GM18508 (cell line): ENCODE data around the gene DNAJC27.
A peak's percentile ranks its signal among the peaks of the same experiment; 100 is the strongest.

Experiments used
- ATAC-seq: cut with Tn5 transposase; IDR thresholded peaks from one replicate; pipeline ENCODE4 v1.9.1; 2021; ENCODE audit warnings: moderate number of reproducible peaks; ENCODE audit not compliant: insufficient read depth, unreplicated experiment

DNAJC27 gene

DNA sequence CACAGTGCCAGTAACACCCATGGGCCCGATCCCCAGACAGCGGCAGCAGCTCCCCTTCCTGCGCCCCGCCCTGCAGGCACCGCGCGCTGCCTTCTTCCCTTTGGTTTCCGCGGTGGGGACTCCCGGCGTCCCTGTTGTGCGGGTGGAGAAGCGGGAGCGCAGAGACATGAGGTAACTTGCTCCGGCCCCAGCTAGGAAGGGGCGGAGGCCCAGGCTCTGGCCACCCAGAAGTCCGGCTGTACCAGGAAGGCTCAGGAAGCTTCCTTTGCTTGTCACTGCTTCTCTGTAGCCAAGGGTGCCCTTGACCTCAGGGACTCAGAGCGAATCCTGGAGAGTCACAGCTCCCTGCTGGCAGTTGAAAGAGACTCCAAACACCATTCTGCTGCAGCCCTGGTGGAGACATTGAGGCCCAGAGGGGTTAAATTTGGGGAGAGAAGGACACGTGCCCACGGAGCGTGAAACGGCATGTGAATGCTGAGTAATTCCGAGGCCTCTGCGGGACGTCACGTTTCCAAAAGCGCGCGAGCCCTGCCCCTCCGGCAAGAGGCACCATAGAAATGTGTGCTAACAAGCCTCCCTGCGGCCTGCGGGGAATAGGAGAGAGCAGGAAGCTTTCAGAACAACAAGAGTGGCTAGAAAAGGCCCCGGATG lies 45.0 kb downstream of the DNAJC27 start:
- no peak for ATAC-seq

DNA sequence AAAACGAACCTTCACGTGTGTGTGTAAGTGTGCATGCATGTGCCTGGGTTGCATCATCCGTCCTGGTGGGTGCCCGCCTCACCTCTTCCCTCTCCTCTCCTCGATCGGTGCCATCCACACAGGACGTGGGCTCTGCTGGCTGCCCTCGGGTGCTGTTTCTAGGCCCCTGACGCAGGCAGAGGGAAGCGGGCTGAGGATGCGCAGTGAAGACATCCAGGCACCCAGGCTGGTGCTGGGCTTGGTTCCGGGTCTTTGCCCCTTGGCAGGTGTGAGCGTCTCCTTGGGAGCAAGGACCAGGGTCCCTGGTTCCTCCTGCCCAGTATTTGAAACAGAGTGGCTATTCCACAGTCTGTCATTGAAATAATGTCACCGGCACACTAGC lies 45.5 kb downstream of the DNAJC27 start:
- ATAC-seq = no peak

DNA sequence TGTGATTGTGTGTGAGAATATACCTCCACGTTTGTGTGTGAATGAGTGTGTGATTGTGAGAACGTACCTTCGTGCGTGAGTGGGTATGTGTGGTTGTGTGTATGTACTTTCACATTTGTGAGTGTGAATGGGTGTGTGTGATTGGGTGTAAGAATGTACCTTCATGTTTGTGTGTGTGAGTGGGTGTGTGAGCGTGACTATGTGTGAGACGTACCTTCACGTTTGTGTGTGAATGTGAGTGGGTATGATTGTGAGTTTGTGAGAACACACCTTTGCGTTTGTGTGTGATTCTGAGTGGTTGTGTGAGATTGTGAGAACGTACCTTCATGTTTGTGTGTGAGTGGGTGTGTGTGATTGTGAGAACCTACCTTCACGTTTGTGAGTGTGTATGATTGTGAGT lies 45.9 kb downstream of the DNAJC27 start:
- no peak for ATAC-seq

DNA sequence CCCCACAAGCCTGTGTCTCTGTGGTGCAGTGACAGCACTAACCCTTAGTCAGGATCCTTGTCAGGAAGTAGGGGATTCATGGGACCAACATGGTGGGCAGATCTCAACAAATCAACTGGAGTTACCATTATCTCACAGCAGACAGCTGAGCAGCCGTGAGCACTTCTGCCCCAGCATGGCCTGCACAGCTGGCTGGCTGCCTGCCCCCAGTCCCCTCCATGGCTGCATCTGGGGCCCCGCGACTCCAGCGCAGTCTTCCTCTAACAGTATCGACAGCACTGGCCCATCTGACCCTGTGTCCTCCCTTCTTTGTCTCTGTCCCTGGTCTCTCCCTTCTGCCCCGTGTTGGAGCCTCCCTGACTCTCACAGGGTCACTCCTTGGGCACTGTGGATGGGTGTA lies 47.0 kb downstream of the DNAJC27 start:
- no peak for ATAC-seq

DNA sequence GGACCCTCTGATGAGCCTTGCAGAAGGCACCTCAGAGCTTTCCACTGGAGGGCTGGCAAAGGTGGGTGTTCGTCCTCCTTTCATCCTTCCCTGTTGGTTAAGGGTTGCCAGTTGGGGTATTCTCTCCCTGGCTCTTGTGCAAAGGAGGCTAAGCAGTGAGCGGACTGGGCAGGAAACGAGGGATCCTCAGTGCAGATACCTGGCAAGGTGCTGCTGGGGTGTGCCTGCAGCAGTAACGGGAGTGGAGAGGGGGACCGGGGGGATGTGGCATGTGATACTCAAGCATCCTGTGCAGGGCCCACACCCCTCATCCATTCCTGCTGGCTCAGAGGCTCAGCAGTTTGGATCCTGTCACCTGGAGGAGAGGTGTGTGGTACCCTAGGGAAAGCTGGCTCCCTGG lies 47.5 kb downstream of the DNAJC27 start:
- ATAC-seq = no peak

DNA sequence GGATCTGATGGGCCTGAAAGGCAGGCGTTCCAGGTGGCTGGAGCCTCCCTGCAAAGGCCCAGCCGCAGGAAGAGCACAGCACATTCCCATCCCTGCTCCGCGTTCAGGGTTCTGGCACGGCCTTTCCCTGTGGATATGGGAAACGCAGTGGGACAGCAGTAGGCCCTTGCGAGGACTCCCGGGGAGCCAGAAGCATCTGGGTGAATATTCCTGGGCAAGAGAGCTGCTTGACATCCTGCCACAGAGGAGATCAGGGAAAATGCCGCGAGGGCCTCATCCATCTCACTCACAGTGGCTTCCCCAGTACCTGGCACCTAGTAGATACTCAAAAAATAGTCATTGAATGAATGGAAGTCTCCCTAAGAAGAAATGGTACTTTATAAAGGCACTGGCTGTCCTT lies 48.6 kb downstream of the DNAJC27 start:
- ATAC-seq = no peak

DNA sequence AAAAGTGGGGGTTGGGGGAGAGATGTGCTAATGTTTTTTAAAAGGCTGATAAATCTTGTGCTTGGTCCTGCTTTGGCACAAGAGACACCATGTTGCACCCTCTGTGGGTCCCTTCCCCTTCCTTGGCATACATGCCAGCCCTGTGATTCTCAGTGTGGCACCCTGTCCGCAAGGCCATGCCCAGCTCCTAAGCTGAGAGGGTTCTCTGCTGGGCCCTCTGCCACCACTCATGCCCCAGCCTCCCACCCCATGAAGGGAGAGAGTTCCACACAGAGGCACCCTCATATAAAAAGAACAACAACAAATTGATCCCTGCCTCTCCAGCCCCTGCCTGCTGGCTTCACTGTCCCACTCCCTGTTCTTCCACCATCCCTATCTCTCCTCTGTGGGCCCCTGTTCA lies 49.2 kb downstream of the DNAJC27 start:
- no peak for ATAC-seq

DNA sequence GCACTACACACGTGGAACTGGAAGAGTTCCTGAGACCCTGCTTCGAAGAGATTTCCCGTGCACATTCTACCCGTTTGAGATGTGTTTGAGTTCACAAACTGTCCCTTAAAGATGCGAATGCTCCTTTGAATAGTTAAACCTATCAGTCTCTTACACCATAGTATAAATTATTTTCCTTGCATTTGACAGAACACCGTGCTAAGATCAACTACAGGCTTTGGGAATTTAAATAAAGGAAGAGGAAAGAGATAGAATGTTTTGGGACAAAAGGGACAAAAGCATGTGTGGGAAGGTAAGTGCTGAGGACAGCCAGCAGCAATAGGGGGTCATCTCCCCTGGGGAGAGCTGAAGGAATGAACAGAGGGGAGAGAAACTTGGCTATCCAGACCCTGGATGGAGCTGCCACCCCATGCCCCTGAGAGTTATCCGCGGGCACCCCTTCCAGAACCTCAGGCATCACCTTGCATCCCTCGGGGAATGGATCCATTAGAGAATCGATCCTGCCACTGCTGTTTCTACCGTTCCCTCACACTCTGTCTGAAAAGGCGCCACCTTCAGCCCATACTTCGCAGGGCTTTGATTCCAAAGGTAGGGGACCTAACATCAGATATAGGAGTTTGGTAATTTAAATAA lies 50.8 kb downstream of the DNAJC27 start:
- ATAC-seq = no peak

DNA sequence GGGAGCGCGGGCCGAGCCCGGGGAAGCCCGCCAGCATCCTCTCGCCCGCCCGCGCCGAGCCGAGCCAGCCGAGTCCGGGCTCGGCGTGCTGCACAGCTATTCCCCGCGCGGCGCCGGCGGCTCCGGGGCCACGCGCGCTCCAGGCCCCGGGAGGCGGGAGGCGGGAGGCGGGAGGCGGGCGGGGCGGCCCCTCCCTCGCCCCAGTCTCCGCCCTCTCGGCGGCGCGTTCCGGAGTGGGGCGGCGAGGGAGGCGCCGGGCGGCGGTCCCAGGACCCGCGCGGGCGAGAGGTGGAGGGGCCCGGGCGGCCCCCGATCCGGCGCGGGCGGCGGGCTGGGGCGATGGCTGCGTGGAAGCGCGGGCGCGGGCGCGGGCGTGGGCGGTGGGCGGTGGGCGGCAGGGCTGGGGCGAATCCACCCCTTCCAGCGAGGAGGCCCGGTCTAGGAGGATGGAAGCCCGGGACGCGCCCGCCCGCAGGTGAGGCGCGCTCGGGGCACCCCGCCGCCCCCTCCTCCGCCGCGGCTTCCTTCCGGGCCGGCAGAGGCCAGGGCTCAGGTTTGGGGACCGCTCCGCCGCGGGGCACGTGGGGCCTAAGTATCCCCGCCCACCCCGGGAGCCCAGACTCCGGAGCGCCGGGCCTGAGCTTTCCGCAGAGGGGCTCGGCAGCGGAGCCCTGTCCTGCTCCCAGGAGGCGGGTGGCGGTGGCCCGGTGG lies 51.5 kb downstream of the DNAJC27 start, which contains the start of gene ADCY3:
Gene ADCY3, minus strand, starts transcription at position 140 of the 711 bp plus-strand sequence. CDS start 1,250 bp downstream, outside the sequence.
- no peak for ATAC-seq

DNA sequence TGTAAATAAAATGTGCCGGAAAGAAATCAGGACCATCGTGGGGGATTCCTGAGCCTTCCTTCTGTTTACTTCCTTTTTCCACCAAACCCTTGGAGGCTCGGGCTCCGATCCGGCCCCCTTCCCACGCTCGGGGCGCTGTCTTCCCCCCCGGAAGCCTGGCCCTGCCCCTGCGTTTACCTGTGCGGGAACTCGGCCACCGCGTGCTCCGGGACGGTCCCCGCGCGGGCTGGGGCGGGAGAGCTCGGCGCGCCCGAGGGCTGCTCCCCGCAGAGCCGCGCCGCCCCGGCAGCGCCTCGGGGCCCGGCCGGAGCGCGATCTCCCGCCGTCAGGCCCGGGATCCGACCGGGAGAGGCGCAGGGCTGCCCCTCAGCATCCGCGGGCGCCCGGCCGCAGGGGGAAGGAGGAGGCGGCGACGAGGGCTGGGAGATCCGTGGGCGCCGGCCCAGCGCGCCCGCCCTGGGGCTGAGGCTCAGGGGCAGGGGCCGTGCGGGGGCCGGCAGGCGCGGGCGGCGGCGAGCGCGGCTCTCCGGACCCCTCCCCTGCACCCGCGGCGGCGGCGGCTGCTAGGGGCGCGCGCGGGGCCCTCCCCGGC lies 52.2 kb downstream of the DNAJC27 start:
- ATAC-seq = no peak

DNA sequence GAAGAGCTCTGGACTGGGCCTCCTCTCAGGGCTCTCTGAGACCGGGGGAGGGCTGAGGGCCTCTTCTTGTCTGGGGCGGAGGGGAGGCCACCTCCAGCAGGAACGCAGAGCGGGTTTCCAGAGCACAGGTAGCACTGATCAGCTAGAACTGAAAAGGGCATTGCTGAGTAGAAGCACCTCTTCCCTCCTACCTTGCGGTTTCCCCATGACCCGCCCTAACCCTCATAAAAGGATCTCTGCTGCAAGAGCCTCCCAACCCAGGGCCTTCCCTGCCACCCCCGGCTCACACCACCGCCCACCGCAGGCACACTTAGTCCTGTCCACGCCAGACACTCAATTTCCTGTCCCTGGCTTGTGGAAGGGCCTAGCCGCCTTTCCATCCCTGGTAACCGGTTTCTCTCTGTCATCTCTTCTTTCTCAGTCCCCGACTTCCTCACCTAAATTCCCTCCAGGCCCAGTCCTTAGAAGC lies 52.7 kb downstream of the DNAJC27 start:
- no peak for ATAC-seq

DNA sequence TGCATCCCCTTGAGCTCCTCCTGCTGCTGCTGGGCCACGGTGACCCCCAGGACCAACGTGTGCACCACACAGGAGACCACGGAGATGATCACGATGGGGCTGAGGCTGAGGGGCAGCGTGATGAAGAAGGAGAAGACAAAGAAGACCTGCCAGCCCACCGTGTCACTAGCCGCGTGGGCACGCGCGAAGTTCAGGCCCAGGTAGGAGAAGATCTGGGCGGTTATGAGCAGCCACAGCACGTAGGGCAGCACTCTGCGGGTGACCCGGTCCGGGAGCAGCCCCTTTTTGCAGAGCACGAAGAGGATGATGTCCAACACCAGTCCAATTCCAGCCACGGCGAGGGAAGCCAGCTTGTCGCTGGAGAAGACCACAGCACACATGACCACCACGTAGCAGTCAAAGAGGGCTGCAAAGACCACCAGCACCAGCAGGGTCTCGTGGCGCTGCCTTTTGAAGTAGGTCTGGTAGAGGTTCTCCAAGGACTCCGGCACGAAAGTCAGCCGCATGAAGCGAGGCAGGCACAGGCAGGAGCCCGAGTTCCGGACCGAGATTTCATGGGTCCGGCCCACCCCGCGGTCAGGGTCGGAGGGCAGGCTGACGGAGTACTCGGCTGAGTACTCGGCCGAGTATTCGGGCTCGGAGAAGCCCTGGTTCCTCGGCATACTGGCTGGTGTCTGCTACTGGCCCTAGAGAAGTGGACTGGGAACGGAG lies 53.3 kb downstream of the DNAJC27 start:
- ATAC-seq = no peak

DNA sequence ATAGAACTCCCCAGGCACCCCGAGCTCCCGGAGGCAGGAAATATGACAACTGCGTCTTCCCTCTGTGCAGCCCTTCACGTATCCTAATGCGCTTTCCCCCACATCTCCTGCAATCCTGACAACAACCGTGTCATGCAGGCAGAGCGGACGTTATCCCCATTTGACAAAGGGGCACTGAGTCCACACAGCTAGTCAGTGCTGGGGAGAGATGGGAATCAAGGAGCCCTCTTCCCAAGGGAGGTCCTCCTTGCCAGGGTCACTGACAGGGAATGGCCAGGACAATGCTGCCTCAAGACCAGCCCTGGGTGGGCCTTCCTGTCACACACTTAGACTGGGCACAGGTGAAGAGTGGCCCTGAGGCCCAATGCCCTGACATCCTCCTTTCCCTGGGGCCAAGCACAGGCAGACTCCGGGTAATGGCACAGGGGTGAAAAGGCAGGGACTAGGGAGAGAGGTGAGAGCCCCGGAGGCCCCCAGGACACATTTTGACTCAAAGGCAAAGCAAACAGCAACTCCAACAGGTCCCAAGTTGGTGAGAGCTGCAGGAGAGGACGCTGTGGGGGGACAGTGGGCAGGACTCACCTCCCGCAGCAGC lies 53.9 kb downstream of the DNAJC27 start:
- ATAC-seq = no peak

DNA sequence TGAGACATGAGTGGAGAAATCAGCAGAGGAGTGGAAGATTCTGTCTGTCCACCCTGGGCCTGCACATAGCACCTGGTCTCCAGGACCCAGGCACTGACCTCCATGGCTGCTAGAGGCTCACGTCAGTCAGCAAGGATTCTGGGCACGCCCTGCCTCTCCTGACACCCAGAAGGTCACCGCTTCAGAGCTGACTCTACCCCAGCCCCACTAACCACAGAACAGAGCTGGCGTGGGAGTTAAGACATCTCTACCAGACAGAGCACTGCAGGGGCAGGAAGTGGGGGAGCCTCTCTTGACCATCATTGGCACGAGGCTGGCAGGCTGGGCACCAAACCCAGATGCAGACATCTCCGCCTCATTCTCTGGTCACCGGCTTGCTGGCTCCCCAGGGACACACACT lies 54.7 kb downstream of the DNAJC27 start:
- peak; percentile 46 for ATAC-seq

DNA sequence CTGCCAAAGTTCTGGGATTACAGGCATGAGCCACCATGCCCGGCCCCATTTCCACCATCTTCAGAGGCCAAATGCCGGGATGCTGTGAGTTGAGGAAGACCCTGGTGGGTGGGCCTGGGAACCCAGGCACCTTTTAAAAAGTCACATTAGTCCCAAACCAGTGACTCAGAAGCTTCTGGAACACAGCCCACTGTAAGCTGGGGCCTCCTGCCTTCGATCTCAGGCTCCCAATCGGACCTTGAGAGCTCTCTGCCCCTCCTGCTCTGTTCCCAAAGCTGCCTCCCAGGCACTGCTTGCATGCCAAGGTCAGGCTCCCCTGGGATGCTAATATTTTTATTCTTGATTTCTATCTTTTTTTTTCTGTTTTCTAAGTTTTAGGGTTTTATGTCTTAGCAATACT lies 56.0 kb downstream of the DNAJC27 start:
- ATAC-seq = no peak

DNA sequence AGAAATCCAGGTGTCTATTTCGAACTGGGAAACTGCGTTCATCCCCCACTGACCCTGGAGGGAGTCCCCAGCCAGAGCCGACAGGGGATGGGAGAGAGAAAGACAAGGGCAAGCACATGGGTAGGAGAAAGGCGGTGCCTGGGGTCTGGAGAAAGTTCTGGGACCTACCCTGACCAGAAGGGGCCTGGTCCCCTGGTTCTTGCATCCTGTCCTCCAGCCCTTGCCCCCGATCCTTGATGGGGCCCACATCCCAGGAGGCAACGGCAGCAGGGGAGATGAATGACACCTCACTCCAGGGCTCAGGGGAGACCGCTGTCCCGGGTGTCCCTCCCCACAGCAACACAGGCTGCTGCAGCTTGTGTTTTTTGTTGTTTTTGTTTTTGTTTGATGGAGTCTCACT lies 56.6 kb downstream of the DNAJC27 start:
- ATAC-seq = no peak

DNA sequence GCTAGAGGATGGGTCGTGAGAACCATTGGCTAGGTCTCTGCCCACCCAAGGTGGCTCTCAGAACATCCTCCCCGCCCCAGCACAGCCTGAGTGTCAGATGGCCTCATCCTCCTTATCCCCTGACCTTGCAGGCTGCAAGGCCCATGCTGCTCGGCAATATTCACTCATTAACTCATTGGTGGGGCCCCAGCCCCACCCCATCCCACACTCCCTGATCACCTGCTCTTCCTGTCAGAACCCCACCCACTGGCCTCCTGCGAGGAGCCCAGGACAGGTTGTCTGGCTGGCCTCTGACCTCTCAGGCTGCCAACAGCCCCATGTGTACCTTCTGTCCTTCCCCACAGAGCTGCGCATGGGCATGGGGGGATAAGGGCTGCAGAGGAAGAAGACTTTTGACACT lies 57.0 kb downstream of the DNAJC27 start:
- no peak for ATAC-seq

DNA sequence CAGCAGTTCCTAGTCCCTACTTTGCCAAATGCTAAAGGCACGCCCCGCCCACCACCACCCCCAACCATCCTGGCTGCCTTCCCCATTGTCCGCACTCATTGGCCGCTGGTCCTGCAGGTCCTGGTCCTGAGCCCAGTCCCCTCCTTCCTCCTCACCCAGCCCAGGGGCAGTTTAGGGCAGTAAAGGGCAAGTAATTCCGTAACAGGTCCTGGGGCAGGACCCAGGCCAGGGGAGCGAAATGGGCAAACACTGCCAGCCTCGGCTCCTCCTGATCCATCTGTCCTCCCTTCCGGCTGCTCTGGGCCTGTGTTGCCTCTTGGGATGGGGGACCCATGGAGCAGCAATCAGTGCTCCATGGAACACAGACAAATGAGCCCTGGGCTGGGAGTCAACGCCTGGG lies 57.8 kb downstream of the DNAJC27 start:
- no peak for ATAC-seq

DNA sequence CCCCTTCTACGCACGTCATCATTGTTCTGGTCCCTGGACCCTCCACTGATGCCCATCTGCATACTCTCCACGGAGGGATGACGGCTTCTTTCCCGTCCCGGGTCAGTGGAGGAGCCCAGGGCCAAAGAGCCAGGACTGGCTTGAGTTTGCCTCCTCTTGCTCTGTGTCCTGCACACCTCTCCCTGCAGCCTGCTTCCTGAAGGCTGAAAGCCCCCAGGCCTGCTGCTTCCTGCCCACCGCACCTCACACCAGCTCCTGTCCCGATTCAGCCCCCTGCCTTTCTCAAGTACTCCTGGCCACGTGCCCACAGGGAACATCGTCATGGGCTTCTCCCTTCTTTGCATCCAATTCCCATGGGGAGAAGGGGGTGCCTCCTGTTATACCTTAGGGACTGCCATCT lies 58.8 kb downstream of the DNAJC27 start:
- ATAC-seq = no peak

DNA sequence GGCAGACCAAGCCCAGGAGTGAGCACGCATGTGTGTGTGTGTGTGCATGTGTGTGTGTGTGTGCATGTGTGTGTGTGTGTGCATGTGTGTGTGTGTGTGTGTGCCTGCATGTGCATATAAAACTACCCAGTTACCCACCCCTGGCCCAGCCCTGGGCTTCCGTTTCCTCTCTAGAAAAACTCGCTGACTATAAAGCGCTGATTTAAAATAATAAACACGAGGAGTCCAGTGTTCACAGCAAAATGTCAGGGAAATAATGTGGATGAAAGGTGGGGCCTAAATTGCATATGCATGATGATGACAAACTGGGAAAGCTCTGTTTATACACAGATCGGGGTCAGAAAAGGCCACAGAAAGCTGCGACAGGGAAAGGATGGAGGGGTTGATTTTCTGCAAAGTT lies 59.2 kb downstream of the DNAJC27 start:
- no peak for ATAC-seq
